Measurements from ENCODE around the gene TMEM74B.

- TF ChIP-seq ZNF580 (tag by site-specific recombination; IDR thresholded peaks at IDR 0.05) (no peak), CTCF (tag by site-specific recombination; IDR thresholded peaks at IDR 0.05) (no peak), TCF7L2 (IDR thresholded peaks at IDR 0.05; ENCODE audit: borderline replicate concordance, low read depth, low read length) (no peak), ZBTB44 (tag by site-specific recombination; IDR thresholded peaks at IDR 0.05) (no peak)
Measured at GRCh38 chr20:1198751-1199150, 14.0 kb upstream of the TMEM74B start.
